Thyroid gland (tissue), 4 donors: ENCODE results near the gene NACAD. TPM values are rescaled to one million over a fixed set of nuclear protein-coding genes. Genes with fewer than 3 reads are reported as not detected.

Experiments
- DNase-seq, 2 donors: peaks; one replicate each; pipeline ENCODE4 v3.0.0-alpha.2; 2019
- H3K27ac ChIP-seq, 3 donors: fragments of 200-600 bp; sonication (generic); 1 replicate in 2 of 3; 2 replicates in 1 of 3; pipeline ENCODE4 v1.5.1; 2016 to 2019; ENCODE audit warnings: mild to moderate bottlenecking in 1 of 3, moderate library complexity in 1 of 3
- H3K27me3 ChIP-seq: fragments of 200-600 bp; sonication (generic); one replicate; pipeline ENCODE4 v1.5.1; 2019
- H3K36me3 ChIP-seq, 2 donors: fragments of 200-600 bp; sonication (generic); one replicate each; pipeline ENCODE4 v1.5.1; 2016 to 2019
- H3K4me1 ChIP-seq, 2 donors: fragments of 200-600 bp; sonication (generic); one replicate each; pipeline ENCODE4 v1.5.1; 2017 to 2019
- H3K4me3 ChIP-seq, 3 donors: fragments of 200-600 bp; sonication (generic); replicated peaks in 1 of 3; 1 replicate in 2 of 3; 2 replicates in 1 of 3; pipeline ENCODE4 v1.5.1; 2016; ENCODE audit warnings: mild to moderate bottlenecking in 1 of 3
- H3K9me3 ChIP-seq: fragments of 200-600 bp; sonication (generic); one replicate; pipeline ENCODE4 v1.5.1; 2017
- POLR2A ChIP-seq, 2 donors: fragments of 450-650 bp; IDR thresholded peaks; one replicate each; pipeline ENCODE4 v1.6.1; 2017; ENCODE audit warnings: antibody characterized with exemption in 2 of 2, mild to moderate bottlenecking in 2 of 2, moderate library complexity in 1 of 2
- WGBS, 2 donors: methylation state at CpG; one replicate each; pipeline ENCODE4 v1.1.5; 2017; 5-methylcytosine and 5-hydroxymethylcytosine counted together
- intact Hi-C: fragments of 100-400 bp; cut with DNase I; formaldehyde crosslinking; loops from one replicate; pipeline ENCODE4 v1.15.1; 2023
- total RNA-seq, 4 donors: library from RNA; depleted of rRNA; stranded (reverse); fragments of >200 nt; gene quantifications; one replicate each; pipeline ENCODE4 v1.2.3, GENCODE V29; 2016
- TF ChIP-seq, protein P1 (sequence below), 6 experiments: fragments of 200-600 bp in 3 of 6; fragments of 450-650 bp in 3 of 6; sonication (generic) in 3 of 6; IDR thresholded peaks; one replicate each; pipeline ENCODE4 v1.5.1; 2016 to 2019; ENCODE audit warnings: antibody characterized with exemption in 6 of 6, mild to moderate bottlenecking in 2 of 6, inconsistent platforms in 1 of 6, moderate library complexity in 1 of 6

The NACAD gene
- total RNA-seq, 4 donors from 2014 or later: 0.54 to 2.3 (median 0.88) TPM

DNA sequence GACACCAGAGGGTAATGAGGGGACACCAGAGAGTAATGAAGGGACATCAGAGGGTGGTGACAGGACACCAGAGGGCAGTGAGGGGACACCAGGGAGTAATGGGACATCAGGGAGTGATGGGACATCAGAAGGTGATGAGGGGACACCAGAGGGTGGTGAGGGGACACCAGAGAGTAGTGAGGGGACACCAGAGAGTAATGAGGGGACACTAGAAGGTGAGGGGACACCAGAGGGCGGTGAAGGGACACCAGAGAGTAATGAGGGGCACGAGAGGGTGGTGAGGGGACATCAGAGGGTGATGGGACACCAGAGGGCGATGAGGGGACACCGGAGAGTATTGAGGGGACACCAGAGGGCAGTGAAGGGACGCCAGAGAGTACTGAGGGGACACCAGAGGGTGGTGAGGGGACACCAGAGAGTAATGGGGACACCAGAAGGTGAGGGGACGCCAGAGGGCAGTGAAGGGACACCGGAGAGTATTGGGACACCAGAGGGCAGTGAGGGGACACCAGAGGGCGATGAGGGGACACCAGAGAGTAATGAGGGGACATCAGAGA lies 10.6 kb downstream of the NACAD start:
- WGBS, 2 donors: 81 to 83% methylated on average over 8 of the region's 8 CpGs
- Histone ChIP-seq H3K36me3 (peaks cover 33 to 34% of the 10 kb centered on the region in 2 donors), H3K27ac (no peak overlapping the region), H3K9me3 (no peaks in the 10 kb centered on the region), H3K4me1 (no peaks in the 10 kb centered on the region), H3K4me3 (no peak overlapping the region), H3K27me3 (no peaks in the 10 kb centered on the region)
- intact Hi-C loops: no loop called here
- no peak for DNase-seq
- TF ChIP-seq, protein P1, sequence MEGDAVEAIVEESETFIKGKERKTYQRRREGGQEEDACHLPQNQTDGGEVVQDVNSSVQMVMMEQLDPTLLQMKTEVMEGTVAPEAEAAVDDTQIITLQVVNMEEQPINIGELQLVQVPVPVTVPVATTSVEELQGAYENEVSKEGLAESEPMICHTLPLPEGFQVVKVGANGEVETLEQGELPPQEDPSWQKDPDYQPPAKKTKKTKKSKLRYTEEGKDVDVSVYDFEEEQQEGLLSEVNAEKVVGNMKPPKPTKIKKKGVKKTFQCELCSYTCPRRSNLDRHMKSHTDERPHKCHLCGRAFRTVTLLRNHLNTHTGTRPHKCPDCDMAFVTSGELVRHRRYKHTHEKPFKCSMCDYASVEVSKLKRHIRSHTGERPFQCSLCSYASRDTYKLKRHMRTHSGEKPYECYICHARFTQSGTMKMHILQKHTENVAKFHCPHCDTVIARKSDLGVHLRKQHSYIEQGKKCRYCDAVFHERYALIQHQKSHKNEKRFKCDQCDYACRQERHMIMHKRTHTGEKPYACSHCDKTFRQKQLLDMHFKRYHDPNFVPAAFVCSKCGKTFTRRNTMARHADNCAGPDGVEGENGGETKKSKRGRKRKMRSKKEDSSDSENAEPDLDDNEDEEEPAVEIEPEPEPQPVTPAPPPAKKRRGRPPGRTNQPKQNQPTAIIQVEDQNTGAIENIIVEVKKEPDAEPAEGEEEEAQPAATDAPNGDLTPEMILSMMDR (IDR thresholded peaks at IDR 0.05): no peak
- no peak for TF ChIP-seq POLR2A (IDR thresholded peaks at IDR 0.05)

DNA sequence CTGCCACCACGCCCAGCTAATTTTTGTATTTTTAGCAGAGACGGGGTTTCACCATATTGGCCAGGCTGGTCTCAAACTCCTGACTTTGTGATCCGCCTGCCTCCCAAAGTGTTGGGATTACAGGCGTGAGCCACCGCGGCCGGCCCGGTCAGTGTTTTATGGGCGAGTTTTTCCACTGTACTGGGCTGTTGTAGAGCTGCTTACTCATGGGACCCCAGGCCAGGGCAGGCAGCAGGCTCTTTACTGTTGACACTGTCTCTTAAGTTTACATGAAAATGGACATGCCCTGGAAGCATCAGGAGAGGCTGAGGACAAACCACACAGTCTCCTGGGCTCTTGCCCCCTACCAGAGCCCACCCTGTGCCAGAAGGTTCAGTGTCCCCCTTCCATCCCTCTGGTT lies 11.2 kb downstream of the NACAD start:
- intact Hi-C loops: no loop called here

DNA sequence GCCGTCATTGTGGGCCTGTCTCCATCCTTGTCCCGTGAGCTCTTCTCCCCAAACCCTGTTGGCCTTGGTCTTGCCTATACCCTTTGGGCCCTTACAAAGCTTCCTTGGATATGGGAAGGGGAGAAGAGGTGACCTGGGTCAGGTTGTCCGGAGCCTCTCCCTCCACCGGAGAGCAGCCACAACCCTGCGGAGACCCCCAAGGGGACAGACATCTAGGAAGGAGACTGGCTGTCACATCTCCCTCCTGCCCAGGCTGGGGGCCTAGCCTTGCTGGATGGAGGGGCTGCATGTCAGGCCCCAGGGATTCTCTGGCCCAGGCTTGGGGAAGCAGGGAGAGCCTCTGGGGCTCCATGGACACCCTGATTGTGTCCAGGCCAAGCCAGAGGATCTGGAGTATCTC lies 11.8 kb downstream of the NACAD start:
- no peaks in the 10 kb centered on the region for H3K4me1 ChIP-seq
- peaks cover 38 to 40% of the 10 kb centered on the region in 2 donors for H3K36me3 ChIP-seq
- no peak overlapping the region for H3K27ac ChIP-seq
- WGBS, 2 donors: 94 to 96% methylated on average over 5 of the region's 5 CpGs
- H3K4me3 ChIP-seq: no peak overlapping the region
- intact Hi-C loops: no loop called here
- H3K27me3 ChIP-seq: no peaks in the 10 kb centered on the region
- H3K9me3 ChIP-seq: no peaks in the 10 kb centered on the region
- no peak for TF ChIP-seq POLR2A (IDR thresholded peaks at IDR 0.05)
- TF ChIP-seq, protein P1 (IDR thresholded peaks at IDR 0.05): no peak
- no peak for DNase-seq

More for the DNA sequence above, 11.2 kb downstream of the NACAD start:
- H3K9me3 ChIP-seq: no peaks in the 10 kb centered on the region
- H3K27me3 ChIP-seq: no peaks in the 10 kb centered on the region
- TF ChIP-seq, protein P1 (IDR thresholded peaks at IDR 0.05): no peak
- no peak for TF ChIP-seq POLR2A (IDR thresholded peaks at IDR 0.05)
- peaks cover 36 to 38% of the 10 kb centered on the region in 2 donors for H3K36me3 ChIP-seq
- H3K4me3 ChIP-seq: no peak overlapping the region
- H3K27ac ChIP-seq: no peak overlapping the region
- no peaks in the 10 kb centered on the region for H3K4me1 ChIP-seq
- 80 to 94% methylated on average over 4 to 9 of the region's 9 CpGs for WGBS, 2 donors
- DNase-seq: no peak

DNA sequence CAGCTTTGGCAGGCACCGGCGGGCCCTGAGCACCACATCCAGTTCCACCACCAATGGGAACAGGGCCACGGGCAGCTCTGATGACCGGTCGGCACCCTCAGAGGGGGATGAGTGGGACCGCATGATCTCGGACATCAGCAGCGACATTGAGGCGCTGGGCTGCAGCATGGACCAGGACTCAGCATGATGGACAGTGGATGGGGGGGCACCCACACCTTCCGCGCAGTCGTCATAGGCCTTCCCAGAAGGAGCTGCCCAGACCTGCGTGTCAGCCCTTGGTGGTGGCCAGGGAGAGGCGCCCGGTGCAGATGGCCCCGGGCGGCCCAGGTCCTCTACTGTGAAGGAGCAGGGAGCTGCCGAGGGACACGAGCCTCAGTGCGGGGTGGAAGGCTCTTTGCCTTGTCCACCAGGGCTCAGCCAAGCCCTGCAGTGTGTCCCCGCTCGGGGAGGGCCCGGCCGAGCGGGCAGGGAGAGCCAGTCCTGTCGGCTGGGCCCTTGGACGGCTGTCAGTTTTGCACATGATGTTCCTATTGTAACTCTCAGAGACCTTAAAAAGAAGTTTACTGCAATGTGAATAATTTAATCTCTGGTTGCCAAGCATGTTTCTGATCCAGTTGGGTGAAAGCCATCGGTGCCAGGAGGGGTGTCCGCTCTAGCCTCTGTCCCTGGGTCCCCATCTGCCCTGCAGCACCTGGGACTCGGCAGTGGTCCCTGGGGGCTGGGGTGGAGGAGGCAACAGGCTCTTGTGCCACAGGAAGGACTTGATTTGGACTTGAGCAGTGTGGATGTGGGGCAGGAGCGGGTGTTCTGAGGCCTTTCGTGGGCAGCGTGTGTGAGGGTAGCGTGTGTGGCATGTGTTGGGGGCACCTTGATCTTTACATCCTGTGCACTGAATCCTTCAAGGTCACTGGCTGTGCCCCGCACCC lies 12.6 kb downstream of the NACAD start:
- no peak overlapping the region for H3K4me3 ChIP-seq
- WGBS, 2 donors: 93 to 96% methylated on average over 19 to 28 of the region's 35 CpGs

More for the DNA sequence above, 12.6 kb downstream of the NACAD start:
- Histone ChIP-seq H3K4me1 (no peaks in the 10 kb centered on the region), H3K27me3 (no peaks in the 10 kb centered on the region), H3K27ac (no peak overlapping the region), H3K36me3 (peaks cover 38 to 45% of the 10 kb centered on the region in 2 donors), H3K9me3 (no peaks in the 10 kb centered on the region)
- intact Hi-C loops: no loop called here
- TF ChIP-seq, protein P1 (IDR thresholded peaks at IDR 0.05): no peak
- no peak for TF ChIP-seq POLR2A (IDR thresholded peaks at IDR 0.05)
- no peak for DNase-seq
